GM19351 (cell line): ENCODE data around the gene STK25.
A peak's percentile ranks its signal among the peaks of the same experiment; 100 is the strongest.
"Not testable (repeated sequence)": the region's sequence is repeated elsewhere in the genome, so short reads cannot be mapped to it uniquely, and the experiment has no call there.

Experiments
- ATAC-seq: cut with Tn5 transposase; IDR thresholded peaks from one replicate; pipeline ENCODE4 v1.9.1; 2021; ENCODE audit warnings: mild to moderate bottlenecking, moderate library complexity; ENCODE audit not compliant: unreplicated experiment

STK25 gene

DNA sequence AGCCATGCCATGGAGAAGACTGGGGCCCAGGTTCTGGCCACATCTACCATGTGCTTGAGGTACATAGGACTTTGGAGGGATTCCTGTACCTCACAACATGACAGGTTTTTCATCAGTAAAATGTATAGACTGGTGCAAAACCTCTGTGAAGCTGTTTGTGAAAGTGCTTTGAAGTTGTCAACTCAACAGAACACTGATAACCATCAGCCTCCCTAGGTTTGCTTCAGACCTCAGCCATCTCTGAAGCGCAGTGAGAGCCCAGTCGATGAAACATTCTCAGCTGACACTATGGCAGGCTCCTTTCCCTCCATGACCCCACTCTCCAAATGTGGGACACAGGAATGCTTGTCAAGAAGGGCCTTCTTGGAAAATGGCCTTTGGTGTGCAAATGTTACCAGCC lies 38.6 kb downstream of the STK25 start:
- no peak for ATAC-seq

DNA sequence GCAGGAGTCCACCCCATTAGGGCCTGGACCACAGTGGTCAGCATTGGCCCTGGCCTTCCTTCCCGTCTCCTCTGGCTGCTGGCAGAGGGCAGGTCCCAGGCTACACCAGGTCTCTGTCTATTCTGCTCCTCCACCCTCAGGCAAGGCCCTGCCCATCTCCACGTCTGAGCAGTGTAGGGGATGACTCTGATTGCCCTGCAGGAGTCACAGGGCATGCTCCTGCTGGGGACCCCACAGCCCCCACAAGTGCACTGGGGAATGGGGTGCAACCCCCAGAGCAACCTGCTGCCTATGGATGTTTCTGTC lies 40.0 kb downstream of the STK25 start:
- ATAC-seq, result no peak

DNA sequence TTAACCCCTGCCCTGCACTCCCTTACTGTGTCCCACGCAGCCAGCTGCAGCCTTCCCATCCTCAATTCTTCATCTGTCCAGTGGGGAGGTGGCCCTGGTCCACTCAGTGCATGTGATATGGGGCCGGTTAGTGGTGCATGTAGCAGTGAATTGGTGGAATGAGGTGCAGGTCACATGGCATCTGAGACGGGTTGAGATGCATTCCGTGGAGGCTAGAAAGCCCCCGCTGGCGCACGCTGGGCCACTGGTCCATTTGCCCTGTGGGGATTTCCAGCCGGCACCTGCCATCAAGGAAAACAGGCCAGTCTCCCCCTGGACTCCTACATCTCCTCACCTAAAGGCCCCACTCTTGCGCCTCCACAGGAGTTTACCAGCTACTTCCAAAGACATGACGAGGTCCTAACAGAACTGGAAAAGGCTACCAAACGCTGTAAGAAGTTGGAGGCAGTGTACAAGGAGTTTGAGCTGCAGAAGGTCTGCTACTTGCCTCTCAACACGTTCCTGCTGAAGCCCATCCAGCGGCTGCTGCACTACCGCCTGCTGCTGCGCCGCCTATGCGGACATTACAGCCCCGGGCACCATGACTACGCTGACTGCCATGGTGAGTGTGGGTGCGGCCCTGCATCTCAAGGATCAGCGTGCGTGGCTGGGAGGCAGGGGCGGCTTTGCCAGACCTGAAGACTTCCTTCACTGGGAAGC lies 40.5 kb downstream of the STK25 start:
- ATAC-seq, result no peak

DNA sequence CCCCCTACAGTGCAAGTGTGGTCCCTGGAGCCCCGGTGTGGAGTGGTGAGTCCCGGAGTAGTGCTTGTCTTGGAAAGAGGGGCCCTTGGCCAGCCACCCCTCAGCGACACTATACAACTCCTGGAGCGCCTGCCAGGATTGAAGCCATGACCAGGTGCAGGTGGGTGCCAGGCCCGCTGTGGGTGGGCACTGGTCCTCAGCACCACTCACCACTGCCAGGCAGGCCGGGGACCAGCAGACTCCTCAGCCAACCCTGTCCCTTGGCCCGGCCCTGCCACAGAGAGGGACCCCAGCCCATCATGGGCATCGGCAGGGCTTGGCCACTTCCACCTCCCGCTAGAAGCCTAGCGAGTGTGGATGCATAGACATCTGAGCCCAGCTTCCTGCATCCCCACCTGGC lies 42.2 kb downstream of the STK25 start:
- no peak for ATAC-seq

DNA sequence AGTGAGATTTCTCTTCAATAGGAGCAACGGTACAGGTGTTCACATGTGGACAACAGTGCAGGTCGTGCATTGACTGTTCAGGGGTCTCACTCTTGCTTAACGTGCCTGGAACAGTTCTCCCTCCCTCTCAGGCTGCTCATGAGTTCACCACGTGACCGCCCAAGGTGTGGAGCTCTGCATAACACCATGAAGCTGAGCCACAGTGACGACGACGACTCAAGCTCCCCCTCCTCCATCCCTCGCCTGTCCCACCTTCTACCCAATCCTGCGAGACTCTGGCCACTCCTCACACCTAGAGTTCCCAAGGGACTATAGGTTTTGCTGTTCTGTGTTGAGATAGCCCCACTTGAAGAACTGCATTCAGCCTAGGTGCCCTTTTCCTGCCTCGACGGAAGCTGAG lies 42.8 kb downstream of the STK25 start:
- ATAC-seq, result no peak

DNA sequence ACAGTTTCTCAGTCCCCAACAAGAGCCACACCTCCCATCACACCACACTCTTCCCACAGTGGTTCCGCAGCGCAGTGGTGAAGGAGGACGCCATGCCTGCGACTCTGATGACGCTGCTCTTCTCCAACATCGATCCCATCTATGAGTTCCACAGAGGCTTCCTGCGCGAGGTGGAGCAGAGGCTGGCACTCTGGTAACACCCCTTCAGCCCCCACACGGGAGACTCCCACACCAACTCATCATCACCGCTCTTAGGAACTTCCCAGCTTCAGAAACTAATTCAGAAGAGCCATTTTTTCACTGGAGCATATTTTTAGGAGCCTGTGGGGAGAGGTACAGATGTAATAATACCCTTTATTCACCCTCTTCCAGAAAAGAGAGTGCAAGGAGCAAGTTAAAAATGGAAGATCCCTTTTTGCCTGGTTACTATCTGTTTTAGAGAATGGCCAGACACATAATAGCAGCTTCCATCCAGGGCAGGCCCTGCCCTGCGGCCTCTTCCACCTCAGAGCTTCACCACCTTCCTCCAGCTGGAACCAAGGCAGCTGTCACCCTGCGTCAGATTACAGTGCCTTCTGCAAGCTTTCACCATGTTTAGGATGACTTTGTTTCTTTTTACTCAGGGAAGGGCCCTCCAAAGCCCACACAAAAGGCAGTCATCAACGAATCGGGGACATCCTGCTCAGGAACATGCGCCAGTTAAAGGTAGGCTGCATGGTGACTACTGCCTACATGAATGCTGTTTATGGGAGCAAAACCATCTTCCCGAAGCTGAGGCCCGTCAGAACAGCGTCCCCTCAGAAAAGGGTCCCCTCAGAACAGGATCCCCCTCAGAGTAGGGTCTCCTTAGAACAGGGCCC lies 44.9 kb downstream of the STK25 start:
- no peak for ATAC-seq

DNA sequence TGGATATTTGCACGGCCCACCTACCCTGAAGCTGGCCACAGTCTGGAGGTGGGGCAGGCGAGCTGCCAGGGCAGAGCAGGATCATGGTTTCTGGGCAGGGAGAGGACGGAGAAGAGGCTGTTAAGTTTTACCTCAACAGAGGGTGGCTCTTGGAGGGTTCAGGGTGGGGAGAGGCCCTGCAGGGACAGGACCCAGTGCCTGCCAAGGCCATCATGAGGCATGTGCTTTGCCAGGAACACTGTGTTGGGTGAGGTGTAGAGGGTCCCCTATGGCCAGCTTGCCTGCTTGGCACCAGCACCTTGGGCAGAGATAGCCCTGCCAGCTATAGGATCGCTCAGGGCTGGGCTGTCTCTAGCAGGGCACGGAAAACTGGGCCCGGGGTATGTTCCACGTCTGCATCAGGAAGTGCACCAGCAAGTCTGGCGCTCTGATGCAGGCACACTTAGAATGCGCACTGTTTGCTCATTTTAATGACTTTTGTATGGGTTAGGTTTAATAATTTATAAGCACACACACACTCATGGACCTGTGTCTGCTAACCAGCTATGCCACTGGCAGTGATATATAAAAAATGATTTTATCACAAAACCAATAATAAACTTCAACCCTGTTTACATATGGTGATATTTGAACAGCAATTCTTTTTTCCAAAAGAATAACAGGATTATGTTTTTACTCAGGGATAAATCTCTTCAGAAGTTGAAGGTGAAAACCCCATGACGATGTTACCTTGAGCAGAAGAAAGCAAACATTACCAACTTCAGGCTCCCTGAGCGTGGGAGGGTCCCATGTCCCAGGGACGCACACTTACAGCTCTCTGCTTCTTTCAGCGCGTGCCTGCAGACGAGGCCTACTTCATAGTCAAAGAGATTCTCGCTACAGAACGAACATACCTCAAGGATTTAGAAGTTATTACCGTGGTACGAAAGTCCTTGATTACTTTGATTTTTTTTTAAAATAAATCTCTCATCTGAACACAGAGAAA lies 46.4 kb downstream of the STK25 start:
- no peak for ATAC-seq

DNA sequence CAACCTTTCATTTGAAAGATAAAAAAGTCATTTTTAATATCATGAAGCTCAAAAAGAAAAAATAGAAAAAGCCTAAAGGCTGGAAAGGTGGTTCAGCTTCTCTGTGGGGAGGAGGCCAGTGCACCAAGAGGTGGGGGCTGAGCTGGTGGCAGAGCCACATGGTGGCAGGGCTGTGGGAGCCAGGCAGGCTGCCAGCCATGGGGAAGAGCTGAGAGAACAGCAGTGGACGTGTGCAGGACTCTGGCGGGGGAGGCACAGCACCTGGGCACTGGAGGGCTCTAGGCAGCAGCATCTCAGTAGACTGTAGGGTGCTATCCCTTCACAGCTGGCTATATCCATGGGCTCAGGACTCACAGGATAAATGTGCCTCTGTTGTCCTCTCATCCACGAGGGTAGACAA lies 47.8 kb downstream of the STK25 start:
- ATAC-seq, result no peak

DNA sequence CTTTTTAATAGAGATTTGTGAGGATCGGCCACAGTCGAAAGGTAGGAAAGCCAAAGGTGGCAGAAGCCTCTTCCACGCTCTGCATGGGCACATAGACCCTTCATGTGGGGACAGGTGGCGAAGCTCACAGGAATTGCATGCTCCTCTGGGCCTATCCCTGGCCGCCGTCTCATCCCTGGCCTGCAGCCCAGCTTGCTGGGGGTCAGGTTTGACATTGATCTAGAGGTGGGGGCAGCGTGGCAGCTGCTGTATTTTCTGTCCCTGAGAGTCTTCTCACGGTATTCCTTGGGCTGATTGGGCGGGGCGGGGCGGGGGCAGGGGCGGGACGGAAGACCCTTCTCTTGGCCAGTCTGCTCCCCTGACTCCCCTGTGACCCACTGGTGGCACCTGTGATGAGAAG lies 48.9 kb downstream of the STK25 start:
- no peak for ATAC-seq

DNA sequence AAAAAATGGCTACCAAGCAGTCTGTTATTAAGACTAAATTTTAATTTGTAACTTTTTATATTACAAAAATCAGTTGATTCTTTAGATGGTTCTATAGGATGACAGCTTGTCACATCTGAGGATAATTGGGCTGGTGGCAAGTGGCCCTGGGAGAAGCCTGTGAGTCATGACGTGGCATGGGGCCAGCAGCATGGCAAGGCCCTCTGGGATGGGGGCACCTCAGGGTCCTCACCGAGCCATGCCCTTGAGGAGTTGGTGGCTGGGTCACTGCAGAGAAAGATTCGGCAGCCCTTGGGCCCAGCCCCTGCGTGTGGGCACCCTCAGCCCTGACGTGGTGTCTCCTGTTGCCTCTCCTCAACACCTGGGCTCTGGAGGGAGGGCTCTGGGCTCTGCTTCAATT lies 49.7 kb downstream of the STK25 start:
- ATAC-seq, result no peak

DNA sequence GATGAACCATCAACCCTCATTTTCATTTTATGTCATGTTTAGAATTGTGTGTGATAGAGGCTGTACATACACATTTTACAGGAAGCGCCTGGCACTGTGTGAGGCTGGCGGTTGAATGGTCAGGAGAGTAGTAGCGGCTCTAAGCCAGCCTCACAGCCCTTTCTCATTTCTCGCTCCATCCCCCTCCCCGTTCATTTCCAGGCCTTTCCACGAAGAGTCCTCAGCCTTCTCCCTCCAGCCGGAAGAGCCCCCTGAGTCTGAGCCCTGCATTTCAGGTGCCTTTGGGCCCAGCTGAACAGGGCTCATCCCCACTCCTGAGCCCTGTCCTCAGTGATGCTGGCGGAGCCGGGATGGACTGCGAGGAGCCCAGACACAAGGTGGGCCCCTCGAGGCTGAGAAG lies 51.8 kb downstream of the STK25 start:
- no peak for ATAC-seq

DNA sequence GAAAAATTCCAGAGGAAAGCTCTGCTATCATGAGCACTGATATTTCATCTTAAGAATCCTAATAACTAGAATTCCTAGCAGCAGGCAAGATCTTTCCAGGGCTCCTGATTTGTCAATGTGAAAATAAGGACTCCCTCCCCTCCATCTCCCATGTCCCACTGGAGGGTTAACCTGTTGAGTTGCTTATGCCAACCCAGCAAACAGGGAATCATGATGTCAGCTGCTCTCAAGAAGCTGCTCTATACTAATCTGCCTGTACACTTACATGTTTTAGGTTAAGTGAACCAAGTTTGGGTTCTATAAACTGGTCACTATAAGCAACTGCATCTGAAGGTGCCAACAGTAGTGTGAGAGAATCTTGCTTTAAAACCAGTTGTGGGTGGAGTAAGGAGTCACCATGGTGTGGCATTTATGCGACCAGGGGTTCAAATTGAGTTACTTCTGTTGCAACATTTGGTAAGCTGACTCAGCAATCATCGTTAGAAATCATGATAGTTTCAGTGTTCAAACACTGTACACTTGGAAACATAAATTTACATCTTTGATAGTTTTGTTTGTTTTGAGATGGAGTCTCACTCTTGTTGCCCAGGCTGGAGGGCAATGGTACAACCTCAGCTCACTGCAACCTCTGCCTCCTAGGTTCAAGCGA lies 53.4 kb downstream of the STK25 start:
- no peak for ATAC-seq

DNA sequence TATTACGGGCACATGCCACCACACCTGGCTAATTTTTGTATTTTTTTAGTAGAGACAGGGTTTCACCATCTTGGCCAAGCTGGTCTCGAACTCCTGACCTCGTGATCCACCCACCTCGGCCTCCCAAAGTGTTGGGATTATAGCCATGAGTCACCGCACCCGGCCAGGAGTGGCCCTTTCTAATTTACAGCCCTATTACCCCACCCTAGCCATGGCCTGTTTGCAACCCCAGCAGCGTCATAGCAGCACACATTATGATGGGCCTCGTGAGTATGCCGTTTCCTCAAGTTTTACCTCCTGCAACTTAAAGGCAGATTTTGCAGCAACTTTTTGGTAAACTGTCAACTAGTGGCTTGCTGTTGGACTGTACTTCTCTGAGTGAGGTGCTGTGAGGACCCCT lies 54.5 kb downstream of the STK25 start:
- ATAC-seq, result not testable (repeated sequence)

DNA sequence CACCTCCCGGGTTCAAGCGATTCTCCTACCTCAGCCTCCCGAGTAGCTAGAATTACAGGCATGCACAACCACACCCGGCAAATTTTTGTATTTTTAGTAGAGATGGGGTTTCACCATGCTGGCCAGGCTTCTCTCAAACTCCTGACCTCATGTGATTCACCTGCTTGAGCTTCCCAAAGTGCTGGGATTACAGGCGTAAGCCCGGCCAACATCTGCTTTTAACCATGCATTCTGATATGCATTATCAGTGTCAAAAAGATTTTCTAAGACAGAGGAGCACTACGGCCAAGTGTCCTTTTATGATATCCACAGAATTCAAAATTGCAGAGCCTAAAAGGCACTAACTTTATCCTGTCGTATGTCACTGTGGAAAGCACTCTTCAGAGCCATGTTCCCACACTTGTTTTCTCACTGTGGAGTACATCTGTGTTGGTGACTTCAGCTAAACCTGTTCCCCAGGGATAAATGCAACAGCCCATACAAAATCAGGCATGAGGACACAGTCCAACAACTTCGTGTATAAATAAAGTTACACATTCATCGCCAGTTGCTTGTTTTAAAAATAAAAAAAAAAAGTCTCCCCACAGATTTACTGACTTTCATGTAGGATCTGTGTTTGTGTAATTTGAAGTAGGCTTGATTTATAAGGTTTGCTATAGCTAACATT lies 56.4 kb downstream of the STK25 start:
- ATAC-seq, result no peak

DNA sequence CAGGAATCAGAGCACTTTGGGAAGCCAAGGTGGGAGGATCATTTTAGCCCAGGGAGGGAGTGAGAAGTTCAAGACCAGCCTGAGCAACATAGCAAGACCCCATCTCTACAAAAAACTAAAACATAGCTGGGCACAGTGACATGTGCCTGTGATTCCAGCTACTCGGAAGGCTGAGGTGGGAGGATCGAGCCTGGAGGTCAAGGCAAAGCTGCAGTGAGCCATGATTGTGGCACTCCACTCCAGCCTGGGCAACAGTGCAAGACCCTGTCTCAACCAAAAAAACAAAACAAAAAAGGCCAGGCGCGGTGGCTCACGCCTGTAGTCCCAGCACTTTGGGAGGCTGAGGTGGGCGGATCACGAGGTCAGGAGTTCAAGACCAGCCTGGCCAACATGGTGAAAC lies 58.3 kb downstream of the STK25 start:
- not testable (repeated sequence) for ATAC-seq

DNA sequence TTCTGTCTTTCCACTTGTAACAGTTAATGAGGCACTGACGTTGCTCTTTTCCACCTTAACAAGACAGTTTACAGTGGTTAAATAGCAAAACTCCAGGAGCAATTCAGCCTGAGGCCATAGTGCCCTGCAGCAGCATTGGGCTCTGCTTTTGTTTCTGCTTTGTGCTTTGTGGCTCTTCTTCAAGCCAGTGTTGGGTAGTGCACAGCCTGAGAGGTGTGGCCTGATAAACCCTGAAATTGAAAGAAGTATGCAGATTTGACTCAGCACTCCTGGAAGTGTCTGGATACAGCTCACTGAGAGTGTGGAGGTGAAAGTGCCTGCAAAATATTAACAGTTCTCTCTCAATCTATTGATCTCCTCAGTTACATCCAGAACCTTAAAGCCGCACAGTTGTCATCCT lies 63.0 kb downstream of the STK25 start:
- ATAC-seq, result no peak

DNA sequence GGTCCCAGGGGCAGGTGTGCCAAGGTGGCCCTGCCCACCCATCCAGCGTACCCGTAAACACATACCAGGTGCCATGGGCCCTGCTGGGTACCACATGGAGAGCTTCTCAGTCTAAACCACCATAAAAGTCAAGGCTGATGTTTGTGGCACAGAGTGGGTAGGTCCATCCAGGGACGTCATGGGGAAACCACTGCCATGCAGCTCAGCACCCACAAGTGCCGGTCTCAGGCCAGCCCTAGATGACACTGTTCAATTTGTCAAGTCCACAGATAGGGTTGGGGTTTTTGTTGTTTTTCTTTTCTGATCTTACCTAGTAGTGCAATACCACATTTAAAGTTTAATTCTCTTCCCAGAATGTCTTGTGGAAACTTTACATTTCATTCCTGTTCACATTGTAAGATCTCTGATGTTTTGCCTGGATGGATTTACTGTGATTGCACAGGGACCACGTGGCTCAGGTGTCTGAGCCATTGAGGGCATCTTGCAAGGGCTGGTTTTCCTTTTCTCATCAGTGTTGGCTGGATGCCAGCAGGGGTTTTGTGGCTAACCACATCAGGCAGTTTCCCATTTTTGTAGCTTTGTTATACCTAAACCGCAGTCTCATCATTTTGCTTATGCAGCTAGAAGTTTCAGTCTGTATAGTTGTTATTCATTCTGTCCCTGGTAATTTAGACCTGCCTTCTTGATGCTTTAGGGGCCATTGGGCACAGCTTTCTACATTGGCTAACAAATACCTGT lies 64.7 kb downstream of the STK25 start:
- peak; percentile 73 for ATAC-seq
